Superior temporal gyrus (tissue), 1 donor: Measurements from ENCODE around the gene CHD1L.
"Not testable (repeated sequence)": the region's sequence is repeated elsewhere in the genome, so short reads cannot be mapped to it uniquely, and the experiment has no call there.

Experiments
- DNase-seq: peaks from one replicate; pipeline ENCODE4 v3.0.0-alpha.2; 2016; ENCODE audit errors: extremely low spot score

The CHD1L gene

DNA sequence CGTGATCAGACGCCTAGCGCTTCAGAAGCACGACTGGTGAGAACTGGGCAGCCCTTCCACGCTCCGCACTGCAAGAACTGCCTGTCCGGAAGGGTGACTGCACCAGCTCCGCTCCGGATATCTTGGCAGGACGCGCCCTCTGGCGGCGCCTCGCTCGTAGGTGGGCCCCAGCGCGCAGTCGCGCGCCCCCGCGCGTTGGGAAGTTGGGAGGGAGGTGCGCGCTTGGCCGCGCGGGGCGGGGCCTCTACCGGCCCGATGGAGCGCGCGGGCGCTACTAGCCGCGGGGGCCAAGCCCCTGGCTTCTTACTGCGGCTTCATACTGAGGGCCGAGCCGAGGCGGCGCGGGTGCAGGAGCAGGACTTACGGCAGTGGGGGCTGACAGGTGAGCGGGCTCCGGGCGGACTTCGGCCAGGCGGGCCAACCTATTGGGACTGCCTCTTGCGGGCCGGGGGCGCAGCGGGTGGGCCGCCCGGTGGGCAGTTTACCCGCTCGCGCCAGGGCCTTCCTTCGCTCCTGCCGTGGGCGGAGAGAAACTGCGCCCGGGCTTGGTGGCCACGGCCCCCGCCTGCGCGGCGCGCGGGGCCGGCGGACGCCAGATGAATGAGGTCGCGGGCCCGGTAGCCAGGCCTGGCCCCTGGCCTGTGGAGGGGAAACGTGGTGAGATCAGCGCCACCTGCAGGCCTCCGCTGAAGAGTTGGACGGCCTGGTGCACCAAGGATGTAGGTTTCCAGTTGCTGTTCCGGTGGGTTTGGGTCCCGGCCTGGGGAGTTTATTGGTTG, at the start of gene CHD1L:
TSS of gene CHD1L (plus strand) at position 236 of the 779 bp plus-strand sequence. CDS start at position 256, 20 bp downstream.
- DNase-seq, result peak; percentile 96

DNA sequence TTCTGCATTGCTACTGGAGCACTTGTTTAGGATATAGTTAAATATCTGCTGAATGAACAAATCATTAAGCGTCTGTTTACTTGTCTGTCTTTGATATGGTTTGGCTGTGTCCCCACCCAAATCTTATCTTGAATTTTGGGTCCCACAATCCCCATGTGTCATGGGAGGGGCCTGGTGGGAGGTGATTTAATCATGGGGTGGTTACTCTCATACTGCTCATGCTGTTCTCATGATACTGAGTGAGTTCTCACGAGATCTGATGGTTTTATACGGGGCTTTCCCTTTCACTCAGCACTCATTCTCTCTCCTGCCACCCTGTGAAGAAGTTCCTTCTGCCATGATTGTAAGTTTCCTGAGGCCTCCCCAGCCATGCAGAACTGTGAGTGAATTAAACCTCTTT, 45.2 kb upstream of the CHD1L start:
- DNase-seq, result not testable (repeated sequence)

DNA sequence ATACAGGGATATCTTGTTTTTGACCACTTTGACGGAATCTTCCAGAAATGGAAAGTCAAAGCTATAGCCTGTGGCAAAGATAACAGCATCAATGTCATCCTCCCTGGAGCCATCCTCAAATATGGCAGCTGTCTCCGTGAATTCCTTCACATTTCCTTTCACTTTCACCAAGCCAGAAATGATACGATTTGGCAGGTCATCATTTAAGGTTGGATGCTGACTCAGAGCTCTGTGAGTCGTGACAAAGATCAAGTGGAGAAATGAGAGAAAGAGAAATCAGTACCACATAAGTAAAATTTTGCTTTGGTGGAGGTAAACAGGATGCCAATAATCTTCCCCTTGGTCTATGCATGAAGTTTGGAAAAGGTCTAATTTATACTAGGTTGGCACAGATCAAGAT, 41.2 kb upstream of the CHD1L start:
- no peak for DNase-seq

DNA sequence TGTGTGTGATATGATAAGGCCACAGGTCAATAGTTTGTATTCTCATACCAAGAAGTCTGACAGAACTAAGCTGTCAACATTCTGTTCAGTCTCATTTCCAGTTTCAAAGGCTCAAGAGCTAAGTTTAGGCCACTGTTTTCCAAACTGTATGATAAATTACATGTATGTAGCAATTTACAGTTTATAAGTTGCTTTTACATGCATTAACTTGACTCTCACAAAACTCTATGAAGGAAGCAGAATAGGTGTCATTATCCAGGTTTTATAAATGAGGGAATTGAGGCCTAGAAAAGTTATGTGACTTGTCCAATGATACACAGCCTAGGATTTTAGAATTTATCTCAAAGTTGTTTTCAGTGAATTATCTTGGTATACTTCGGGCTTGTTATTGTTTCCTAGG, 40.7 kb upstream of the CHD1L start:
- DNase-seq, result no peak

DNA sequence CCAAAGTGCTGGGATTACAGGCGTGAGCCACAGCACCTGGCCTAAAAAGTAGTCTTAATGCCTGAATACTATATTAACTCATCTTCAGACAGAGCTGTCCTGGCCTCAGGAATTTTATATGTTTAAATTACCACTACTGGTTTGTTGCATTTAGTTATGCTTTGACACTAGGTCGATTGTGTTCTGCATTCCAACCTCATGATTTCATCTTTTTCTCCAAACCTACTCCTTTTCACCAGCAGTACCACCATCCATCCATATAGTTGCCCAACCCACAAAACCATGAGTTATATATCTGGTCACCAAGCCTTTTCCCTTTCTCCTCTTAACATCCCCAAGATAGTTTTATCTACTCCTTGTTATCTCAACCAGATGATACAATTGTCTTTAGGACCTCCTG, 39.9 kb upstream of the CHD1L start:
- DNase-seq, result no peak

DNA sequence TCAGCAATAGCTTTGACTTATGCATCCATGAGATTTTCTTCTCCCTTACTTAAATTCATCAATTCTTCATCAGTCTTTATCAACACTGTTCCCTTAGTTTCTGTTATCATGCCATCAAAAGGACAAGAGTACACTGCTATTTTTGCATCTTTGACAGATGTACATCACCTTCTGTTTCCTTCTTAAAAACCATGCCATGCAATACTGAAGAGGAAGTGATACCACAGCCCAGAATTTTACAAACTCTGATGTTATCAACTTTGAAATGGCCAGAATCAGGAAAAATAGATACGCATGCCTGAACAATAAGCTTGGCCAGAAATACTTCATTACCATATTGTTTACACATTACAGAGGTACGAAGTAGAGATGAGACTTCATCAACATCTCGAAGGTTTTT, 38.4 kb upstream of the CHD1L start:
- DNase-seq, result no peak

DNA sequence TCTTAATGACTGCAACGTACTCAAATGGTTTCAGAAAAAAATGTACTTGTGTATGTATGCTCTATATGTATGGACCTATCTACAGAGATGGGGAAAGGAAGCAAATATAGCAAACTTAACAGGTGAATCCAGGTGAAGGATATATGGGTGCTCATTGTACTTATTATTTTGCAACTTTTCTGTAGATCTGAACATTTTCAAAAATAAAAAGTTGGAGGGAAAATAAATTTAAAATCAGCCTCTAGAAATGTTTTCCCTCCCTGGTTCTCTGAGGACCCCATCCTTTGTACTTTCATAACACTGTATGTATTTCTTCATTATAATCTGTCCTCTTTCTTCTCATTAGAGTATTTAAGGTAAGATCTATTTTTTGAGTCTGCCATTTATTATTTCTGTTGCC, 35.3 kb upstream of the CHD1L start:
- DNase-seq, result no peak

DNA sequence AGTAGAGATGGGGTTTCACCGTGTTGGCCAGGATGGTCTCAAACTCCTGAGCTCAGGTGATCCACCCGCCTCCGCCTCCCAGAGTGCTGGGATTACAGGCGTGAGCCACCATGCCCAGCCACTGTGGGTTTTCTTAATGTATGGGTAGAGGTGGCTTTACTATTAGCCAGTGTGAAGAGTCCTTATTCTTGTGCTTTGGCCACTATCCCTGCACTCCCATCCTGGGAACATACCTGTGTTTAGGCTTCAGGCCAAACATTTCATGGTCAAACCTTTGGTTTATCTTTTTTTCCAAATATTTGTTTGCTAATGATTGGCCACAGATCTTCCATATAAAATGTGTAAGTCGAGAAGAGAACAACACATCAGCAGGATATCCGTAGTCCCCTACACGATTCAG, 33.9 kb upstream of the CHD1L start:
- no peak for DNase-seq

DNA sequence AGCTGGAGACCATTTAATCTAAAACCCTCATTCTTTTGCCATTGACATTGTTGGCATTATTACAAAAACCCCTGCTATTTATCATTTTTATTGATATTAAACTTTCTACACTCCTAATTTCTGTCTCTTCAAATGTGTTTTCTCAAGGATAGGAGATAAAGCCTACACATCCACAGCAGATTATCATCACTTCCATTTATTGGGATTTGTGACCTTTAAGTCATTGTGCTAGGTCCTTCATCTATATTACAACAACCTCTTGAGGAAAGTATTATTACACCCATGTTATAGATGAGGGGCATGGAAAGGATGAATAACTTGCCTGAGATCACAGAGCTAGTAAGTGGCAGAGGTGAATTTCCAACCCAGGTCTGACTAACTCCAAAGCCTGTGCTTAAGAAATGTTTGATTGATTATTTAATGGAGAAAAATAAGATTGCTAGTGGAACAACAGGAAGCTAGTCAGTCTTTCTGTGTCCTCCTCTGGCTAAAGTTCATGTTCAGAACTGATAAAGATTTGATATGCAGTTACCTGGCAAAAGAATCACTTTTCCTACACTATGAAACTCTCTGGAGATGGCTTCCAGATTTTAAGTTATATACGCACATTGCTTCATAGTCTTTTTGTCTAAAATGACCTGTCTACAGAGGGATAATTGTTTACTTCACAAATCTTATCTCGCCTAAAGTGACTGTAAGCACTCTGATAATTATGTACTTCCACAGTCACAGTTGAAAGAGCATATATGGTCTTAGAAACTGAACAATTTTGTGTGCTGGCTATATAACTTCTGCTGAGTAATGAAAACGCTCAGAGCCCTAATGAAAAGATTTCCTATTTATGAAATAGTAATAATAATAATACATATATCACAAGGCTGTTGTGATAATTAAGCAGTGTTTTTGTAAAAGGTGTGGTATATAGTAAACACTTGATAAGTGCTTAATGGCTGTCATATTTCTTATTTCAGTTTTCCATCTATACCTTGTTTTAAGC, 32.4 kb upstream of the CHD1L start:
- DNase-seq, result no peak

DNA sequence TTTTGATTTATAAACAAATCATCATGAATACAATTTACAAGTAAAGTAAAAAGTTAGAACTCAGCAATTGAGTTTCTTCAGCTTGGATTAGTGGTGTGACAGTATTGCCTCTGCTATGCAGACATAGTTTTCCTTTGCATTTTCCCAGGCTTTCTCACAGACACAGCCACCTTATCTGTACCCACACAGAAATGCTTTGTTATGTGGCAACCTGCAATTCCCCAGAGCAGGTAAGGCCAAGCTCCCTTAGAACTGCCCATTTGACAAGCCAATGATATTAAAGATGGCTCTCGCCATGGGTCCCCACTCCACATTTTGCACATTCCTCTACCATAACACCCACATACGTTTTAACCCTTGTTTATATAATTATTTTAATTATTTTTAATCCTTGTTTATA, 31.5 kb upstream of the CHD1L start:
- no peak for DNase-seq

DNA sequence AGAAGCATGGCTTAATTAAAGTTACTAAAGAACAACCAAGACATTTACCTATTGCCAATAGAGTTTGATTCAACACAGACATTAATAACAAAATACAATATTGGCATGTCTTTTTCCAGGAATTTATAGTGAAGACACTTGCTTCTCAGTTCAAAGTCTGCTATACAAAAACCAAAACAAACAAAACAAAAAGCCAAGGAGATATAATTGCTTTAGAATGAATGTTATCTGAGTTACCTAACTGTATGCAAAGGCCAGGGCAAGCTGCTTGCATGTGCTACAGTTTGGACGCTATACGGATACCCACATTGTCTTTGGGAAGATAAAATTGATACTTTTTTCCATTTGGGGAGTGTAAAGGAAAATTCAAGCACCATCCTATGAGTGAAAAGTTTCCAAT, 30.9 kb upstream of the CHD1L start:
- DNase-seq, result no peak

DNA sequence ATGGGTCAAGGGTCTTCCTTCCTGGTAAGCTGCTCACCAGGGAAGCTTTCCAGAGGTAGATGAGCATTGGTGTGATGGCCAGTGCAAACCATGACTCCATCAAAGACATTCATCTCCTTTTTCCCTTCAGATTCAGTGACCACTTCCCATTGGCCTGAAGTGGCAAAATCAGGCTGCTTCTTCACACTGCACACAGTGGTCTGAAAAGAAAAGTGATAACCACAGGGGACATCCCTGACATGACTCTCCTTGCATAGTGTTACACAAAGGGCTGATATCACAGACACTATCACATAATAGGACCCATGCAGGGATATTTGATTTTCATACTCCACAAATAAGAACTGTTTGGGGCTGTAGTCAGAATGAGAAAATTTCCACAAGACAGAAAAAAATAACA, 29.2 kb upstream of the CHD1L start:
- no peak for DNase-seq

DNA sequence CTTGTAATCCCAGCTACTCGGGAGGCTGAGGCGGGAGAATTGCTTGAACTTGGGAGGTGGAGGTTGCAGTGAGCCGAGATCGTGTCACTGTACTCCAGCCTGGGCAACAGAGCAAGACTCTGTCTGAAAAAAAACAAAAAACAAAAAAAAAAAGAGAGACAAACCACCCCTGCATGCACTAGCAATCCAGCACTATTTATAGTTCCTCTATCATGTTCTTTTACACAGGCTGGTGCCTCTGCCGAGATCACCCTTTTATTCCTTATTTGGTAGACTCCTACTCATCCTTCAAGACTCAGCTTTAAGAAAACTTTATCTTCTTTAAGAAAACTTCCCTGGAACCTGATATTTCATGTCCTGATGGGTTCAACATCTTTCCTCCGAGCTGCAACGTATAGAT, 28.2 kb upstream of the CHD1L start:
- no peak for DNase-seq

DNA sequence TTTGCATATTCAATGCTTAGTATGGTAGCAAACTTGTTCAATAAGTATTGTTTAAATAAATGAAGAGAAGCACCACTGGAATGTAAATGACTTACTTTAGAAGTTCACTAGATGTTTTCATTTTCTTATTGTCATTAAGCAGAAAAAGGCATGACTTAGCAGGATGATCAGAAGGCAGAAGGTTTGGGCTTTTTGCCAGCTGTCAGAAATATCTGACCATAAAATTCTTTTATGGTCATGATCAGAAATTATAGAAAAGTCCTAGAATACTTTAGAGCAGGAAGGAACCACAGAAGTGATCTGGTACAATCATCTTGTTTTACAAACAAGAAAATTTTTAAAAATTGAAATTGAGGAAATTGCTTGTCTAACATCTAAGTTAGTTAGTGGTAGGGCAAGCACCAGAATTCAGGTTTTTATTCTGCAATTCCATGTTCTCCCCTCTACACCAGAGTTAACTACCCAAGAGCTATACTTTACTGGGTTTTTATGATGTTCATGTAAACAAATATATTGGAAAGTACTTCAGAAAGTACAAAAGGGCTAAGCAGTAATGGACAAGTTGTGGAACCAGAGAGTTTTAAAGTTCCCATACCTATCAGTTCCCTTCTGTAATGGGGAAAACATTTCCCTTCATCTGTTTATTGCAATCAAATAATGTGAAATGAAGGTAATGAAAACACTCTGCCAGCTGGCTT, 27.5 kb upstream of the CHD1L start:
- DNase-seq, result no peak

DNA sequence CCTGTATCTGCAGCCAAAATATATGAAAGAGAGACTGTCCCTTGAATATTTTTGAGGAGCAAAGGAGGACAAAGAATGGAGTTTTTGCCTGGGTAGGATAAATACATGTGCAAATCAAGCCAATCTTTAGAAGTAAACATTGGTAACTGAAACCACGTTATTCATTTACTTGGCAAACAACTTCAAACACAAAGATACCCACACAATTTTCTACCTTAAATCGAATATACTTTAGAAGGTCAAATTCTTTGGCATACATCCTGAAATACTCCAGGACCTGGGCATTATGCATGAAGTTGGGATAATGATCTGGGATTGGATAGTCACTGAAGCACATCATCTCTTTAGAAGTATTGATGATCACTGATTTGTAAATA, 27.0 kb upstream of the CHD1L start:
- no peak for DNase-seq

DNA sequence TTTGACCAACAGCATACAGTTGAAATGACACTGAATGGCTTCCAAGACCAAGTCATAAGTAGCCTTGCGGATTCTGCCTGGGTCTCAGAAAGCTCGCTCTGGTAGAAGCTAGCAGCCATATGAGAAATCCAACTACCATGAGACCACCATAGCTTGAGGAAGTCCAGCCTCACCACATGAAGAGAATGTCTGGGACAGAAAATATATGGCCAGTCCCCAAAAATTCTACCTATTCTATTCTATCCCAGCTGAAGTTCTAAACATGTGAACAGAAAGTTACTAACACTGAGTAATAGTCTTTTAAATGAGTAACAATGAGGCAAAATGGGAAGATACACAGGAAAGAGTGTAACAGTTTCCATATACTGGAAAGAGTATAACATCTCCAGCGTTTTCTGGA, 26.4 kb upstream of the CHD1L start:
- no peak for DNase-seq

DNA sequence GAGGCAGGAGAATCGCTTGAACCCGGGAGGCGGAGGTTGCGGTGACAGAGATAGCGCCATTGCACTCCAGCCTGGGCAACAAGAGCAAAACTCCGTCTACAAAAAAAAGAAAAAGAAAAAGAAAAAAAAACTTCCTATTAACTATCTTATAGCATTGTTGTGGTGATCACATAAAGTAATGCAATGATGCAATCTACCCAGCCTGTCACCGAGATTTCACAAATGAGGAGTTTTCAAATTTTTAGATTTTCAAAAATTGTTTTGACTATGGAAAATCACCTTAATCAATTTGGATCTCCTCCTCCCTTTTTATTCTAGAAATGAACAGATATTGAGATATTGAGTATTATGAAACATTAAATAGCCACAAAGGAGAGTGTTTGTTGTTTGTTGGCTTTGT, 25.3 kb upstream of the CHD1L start:
- no peak for DNase-seq

DNA sequence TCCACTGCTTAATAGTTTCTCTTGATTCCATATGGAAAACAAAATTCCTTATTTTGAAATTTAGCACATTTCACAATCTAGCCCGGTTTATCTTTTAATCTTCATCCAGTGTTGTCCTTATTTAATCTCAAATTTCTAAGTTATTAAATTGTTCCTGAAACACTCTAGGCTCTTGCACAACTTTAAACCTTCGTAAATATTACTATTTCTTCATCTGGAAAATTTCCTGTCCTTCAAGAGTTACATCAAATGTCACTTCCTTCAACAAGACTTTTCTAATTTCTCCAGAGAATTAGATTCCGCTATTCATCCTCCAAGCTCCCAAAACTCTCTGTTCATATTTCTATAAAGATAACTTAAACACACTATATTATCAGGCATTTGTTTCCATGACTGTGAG, 23.9 kb upstream of the CHD1L start:
- DNase-seq, result no peak

DNA sequence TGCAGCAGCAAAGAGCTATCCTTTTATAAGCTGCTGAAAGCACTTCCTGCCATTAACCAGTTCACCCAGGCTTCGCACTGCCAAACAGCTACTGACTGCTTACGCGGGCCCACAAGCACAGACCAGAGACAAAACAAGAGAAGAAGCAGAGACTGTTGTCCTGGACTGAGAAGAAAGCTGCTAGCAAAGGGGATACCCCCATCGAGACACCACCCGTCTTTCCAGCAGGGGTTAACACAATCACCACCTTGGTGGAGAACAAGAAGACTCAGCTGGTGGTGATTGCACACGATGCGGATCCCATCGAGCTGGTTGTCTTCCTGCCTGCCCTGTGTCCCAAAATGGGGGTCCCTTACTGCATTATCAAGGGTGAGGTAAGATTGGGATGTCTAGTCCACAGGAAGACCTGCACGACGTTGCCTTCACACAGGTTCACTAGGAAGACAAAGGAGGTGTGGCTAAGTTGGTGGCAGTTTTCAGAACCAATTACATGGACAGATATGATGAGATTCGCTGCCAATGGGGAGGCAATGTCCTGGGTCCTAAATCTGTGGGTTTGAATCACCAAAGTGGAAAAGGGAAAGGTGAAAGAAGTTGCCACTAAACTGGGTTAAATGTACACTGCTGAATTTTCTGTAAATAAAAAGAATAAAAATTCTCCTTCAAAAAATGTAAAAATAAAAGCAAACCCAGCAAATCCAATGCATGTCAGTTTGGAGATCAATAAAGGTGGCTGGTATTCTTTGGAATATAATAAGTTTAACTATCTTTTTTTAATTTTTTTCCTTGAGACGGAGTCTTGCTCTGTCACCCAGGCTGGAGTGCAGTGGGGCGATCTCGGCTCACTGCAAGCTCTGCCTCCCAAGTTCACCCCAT, 18.5 kb upstream of the CHD1L start:
- DNase-seq, result no peak

DNA sequence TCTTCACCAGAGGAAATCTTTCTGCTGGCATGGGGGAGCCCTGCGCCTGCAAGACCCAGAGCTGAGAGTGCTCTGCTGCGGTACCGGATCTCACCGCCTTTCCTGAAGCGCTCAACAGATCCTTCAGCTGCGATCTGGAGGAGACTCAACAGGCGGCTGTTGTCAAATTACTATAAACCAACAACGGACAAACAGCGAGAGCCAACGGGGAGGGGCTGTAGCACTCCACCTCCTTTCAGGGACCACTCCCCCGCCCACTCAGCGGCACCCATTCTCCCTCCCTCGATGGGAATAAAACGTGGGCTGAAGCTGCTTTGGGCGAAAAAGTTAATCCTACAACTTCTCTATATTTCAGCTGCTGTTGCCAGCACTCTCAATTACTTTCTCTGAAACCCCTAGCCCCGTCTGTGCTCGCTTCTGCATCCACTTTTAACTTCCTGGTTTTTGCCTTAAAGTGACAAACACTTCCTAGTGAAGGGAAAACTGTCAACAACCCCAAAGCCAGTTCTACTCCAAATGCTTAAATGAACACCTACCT, 17.2 kb upstream of the CHD1L start, which contains the start of gene FMO5:
TSS of gene FMO5 (minus strand) at position 147 of the 538 bp plus-strand sequence. CDS start 310 bp downstream, outside the sequence.
- DNase-seq, result peak; percentile 51

DNA sequence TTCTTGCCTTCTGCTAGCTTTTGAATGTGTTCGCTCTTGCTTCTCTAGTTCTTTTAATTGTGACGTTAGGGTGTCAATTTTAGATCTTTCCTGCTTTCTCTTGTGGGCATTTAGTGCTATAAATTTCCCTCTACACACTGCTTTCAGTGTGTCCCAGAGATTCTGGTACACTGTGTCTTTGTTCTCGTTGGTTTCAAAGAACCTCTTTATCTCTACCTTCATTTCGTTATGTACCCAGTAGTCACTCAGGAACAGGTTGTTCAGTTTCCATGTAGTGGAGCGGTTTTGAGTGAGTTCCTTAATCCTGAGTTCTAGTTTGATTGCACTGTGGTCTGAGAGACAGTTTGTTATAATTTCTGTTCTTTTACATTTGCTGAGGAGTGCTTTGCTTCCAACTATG, 11.5 kb upstream of the CHD1L start:
- not testable (repeated sequence) for DNase-seq
